ENCODE measurements around the gene PIP4K2C.

- TF ChIP-seq CTCF (IDR thresholded peaks at IDR 0.05) (no peak), CEBPB (IDR thresholded peaks at IDR 0.05) (no peak), NR3C1 (IDR thresholded peaks at IDR 0.05) (no peak), MAFK (IDR thresholded peaks at IDR 0.05; ENCODE audit: partially characterized antibody) (no peak), KDM5A (IDR thresholded peaks at IDR 0.05) (no peak)
Observed at GRCh38 chr12:57604454-57604991, 13.5 kb downstream of the PIP4K2C start, which contains the start of gene DTX3.

Data from A549 (cell line).